ENCODE results near the gene CSAD.
A peak's percentile ranks its signal among the peaks of the same experiment; 100 is the strongest.
"Not testable (repeated sequence)": the region's sequence is repeated elsewhere in the genome, so short reads cannot be mapped to it uniquely, and the experiment has no call there.

Gene CSAD

GRCh38 chr12:53184828-53185227 is 4.1 kb upstream of the CSAD start:
- H3K27me3 Mint-ChIP-seq, result no peaks in the 10 kb centered on the region
- no peak overlapping the region for H3K27ac Mint-ChIP-seq
- H3K4me3 Mint-ChIP-seq, result no peak overlapping the region
- H3K4me1 Mint-ChIP-seq (ENCODE audit: low read depth), result peaks cover 43% of the 10 kb centered on the region
- H3K36me3 Mint-ChIP-seq (ENCODE audit: low read depth), result peaks cover 72% of the 10 kb centered on the region
- H3K9me3 Mint-ChIP-seq, result no peaks in the 10 kb centered on the region

DNA sequence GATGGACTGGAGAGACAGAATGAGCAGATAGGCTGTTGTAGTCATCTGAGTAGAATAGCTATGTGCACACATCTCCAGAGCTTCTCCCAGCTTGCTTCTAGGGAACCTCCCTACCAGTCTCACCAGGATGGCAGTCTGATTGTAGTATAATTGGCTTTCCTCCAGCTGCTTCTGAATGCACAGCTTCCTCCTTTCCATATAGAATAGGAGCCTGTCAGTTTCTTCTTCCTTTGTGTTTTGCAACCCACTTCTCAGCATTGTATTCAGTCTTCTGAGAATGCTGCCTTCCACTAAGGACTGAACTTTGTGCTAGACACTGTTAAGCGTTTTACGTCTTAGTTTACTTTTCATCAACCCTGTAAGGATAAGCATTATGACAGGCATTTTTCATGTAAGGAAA is 2.2 kb upstream of the CSAD start:
- peaks cover 50% of the 10 kb centered on the region for H3K4me1 Mint-ChIP-seq (ENCODE audit: low read depth)
- no peaks in the 10 kb centered on the region for H3K9me3 Mint-ChIP-seq
- H3K4me3 Mint-ChIP-seq, result peak overlapping the region; percentile 85
- peaks cover 59% of the 10 kb centered on the region for H3K36me3 Mint-ChIP-seq (ENCODE audit: low read depth)
- no peaks in the 10 kb centered on the region for H3K27me3 Mint-ChIP-seq
- no peak overlapping the region for H3K27ac Mint-ChIP-seq

DNA sequence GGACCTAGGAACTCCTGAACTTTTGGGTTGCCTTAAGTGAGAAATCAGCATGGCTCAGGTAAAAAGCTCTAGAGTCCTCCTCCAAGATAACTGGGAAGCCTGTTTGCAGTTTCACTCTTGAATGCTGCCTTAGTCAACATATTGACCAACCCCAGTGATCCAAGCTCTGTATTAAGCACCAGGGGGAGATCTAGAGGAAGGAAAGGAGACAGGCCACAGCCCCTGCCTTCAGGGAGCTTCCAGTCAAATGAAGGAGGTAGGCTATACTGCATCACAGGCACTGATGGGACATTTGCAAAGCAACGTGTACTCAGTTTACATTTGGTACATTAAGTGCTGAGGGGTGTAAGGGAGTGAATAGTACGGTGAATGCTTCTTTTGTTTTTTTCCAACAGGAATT is 1.2 kb upstream of the CSAD start:
- Mint-ChIP-seq H3K27ac (peak overlapping the region; percentile 83), H3K4me3 (peak overlapping the region; percentile 85), H3K4me1 (ENCODE audit: low read depth) (peaks cover 50% of the 10 kb centered on the region), H3K9me3 (no peaks in the 10 kb centered on the region), H3K36me3 (ENCODE audit: low read depth) (peaks cover 49% of the 10 kb centered on the region), H3K27me3 (no peaks in the 10 kb centered on the region)

DNA sequence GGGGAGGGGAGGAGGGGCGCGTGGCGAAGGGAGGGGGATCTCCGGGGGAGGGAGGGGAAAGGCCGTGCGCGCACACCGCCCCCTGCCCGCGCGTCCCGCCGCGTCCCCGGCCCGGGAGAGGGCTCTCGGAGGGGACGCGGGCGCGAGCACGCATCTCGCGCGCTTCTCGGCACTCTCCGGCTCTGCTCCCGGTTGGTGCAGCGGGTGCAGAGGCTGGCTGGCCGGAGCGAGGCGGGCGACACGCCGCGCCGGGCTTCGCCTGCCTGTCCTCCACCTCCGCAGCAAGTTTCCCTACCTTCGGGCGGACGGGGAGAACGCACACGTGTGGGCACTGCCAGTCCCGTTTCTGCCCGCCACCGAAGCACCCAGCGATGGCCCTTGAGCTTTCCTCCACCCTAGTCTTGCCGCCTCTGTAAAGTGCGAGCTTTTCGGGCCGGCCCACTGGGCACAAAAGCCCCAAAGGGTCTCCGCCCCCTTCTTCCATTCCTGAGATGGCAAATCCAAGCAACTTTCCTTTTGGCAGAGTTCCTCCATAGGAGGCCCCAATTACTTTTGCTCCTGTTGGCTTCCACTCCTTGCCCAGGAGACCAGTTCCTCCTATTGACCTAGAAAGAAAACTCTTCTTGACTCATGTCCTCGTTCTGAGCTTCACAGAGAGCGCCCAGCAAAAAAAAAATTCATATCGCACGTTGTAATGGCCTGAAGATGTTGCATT is 363 bp upstream of the CSAD start:
- H3K27ac Mint-ChIP-seq, result peak overlapping the region; percentile 83
- H3K4me1 Mint-ChIP-seq (ENCODE audit: low read depth), result peaks cover 50% of the 10 kb centered on the region
- peak overlapping the region; percentile 91 for H3K4me3 Mint-ChIP-seq
- no peaks in the 10 kb centered on the region for H3K27me3 Mint-ChIP-seq
- peaks cover 41% of the 10 kb centered on the region for H3K36me3 Mint-ChIP-seq (ENCODE audit: low read depth)
- H3K9me3 Mint-ChIP-seq, result no peaks in the 10 kb centered on the region

- peak overlapping the region; percentile 95 for H3K27ac Mint-ChIP-seq
- H3K9me3 Mint-ChIP-seq, result no peaks in the 10 kb centered on the region
- H3K4me3 Mint-ChIP-seq, result peak overlapping the region; percentile 91
- H3K27me3 Mint-ChIP-seq, result no peaks in the 10 kb centered on the region
- peaks cover 27% of the 10 kb centered on the region for H3K36me3 Mint-ChIP-seq (ENCODE audit: low read depth)
- H3K4me1 Mint-ChIP-seq (ENCODE audit: low read depth), result peaks cover 54% of the 10 kb centered on the region
Observed at GRCh38 chr12:53179687-53180219, 972 bp downstream of the CSAD start.

- H3K4me1 Mint-ChIP-seq (ENCODE audit: low read depth), result peaks cover 48% of the 10 kb centered on the region
- peak overlapping the region; percentile 95 for H3K27ac Mint-ChIP-seq
- not testable (repeated sequence) for H3K9me3 Mint-ChIP-seq, H3K27me3 Mint-ChIP-seq
- H3K4me3 Mint-ChIP-seq, result peak overlapping the region; percentile 91
- peaks cover 22% of the 10 kb centered on the region for H3K36me3 Mint-ChIP-seq (ENCODE audit: low read depth)
Observed at GRCh38 chr12:53178803-53179202, 1.9 kb downstream of the CSAD start.

DNA sequence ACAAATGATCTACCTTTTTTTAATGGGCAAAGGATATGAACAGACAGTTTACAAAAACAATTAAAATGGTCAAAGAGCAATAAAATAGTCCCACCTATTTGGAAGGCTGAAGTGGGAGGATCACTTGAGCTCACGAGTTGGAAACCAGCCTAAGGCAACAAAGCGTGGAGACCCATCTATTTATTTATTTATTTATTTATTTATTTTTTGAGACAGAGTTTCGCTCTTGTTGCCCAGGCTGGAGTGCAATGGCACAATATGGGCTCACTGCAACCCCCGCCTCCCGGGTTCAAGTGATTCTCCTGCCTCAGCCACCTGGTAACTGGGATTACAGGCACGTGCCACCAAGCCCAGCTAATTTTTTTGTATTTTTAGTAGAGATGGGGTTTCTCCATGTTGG is 3.3 kb downstream of the CSAD start:
- H3K9me3 Mint-ChIP-seq, H3K4me3 Mint-ChIP-seq, H3K27ac Mint-ChIP-seq, H3K27me3 Mint-ChIP-seq: not testable (repeated sequence)
- peaks cover 34% of the 10 kb centered on the region for H3K4me1 Mint-ChIP-seq (ENCODE audit: low read depth)
- peaks cover 12% of the 10 kb centered on the region for H3K36me3 Mint-ChIP-seq (ENCODE audit: low read depth)

DNA sequence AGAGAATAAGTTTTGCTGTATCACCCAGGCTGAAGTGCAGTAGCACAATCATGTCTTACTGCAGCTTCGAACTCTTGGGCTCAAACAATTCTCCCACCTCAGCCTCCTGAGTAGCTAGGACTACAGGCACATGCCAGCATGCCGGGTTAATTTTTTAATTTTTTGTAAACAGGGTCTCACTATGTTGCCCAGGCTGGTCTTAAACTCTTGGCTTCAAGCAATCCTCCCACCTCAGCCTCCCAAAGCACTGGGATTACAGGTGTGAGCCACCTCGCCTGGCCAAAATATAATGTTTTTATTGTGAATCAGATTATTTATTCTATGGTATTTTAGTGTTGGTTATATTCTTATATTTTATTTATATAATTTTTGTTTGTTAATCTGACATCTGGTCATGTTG is 4.0 kb downstream of the CSAD start:
- Mint-ChIP-seq H3K27ac (no peak overlapping the region), H3K9me3 (no peaks in the 10 kb centered on the region), H3K27me3 (no peaks in the 10 kb centered on the region), H3K36me3 (ENCODE audit: low read depth) (peaks cover 8% of the 10 kb centered on the region), H3K4me3 (no peak overlapping the region), H3K4me1 (ENCODE audit: low read depth) (peaks cover 27% of the 10 kb centered on the region)

GRCh38 chr12:53174881-53175491 is 5.7 kb downstream of the CSAD start:
- H3K9me3 Mint-ChIP-seq, result no peaks in the 10 kb centered on the region
- H3K27me3 Mint-ChIP-seq, result no peaks in the 10 kb centered on the region
- peaks cover 18% of the 10 kb centered on the region for H3K4me1 Mint-ChIP-seq (ENCODE audit: low read depth)
- no peak overlapping the region for H3K27ac Mint-ChIP-seq
- H3K36me3 Mint-ChIP-seq (ENCODE audit: low read depth), result peaks cover 4% of the 10 kb centered on the region
- no peak overlapping the region for H3K4me3 Mint-ChIP-seq

DNA sequence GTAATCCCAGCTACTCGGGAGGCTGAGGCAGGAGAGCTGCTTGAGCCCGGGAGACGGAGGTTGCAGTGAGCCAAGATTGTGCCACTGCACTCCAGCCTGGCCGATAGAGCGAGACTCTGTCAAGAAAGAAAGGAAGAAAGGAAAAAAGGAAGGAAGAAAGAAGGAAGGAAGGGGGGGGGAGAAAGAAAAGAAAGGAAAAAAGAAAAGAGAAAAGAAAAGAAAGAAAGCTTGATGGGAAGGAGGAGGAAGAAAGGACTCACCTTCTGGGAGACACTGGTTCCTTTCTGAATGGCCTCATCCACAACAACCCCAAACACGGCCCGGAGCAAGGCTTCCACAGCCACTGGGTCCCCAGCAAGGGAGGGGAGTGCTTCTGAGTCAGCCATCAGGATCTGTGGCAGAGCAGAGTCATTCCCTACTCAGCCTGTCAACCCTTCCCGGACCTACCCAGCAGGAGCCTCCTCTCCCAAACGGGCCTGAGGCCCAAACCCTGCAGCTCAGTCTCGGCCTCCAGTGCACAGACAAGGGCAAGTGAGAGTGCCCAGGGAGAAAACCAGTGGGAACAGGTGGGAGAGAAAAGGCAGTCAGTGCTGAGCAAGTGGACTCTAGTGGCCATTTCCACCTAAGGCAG is 7.5 kb downstream of the CSAD start:
- Mint-ChIP-seq H3K4me1 (ENCODE audit: low read depth) (peaks cover 6% of the 10 kb centered on the region), H3K4me3 (no peak overlapping the region), H3K9me3 (no peaks in the 10 kb centered on the region)

GRCh38 chr12:53172352-53172751 is 8.4 kb downstream of the CSAD start:
- Mint-ChIP-seq H3K9me3 (no peaks in the 10 kb centered on the region), H3K27ac (no peak overlapping the region), H3K4me1 (ENCODE audit: low read depth) (peaks cover 6% of the 10 kb centered on the region), H3K27me3 (no peaks in the 10 kb centered on the region), H3K36me3 (ENCODE audit: low read depth) (peaks cover 4% of the 10 kb centered on the region), H3K4me3 (no peak overlapping the region)

More for the DNA sequence above, 7.5 kb downstream of the CSAD start:
- Mint-ChIP-seq H3K27me3 (no peaks in the 10 kb centered on the region), H3K36me3 (ENCODE audit: low read depth) (peaks cover 4% of the 10 kb centered on the region), H3K27ac (no peak overlapping the region)

- H3K9me3 Mint-ChIP-seq, result no peaks in the 10 kb centered on the region
- H3K4me3 Mint-ChIP-seq, result no peak overlapping the region
- peaks cover 6% of the 10 kb centered on the region for H3K4me1 Mint-ChIP-seq (ENCODE audit: low read depth)
- no peaks in the 10 kb centered on the region for H3K27me3 Mint-ChIP-seq
- H3K36me3 Mint-ChIP-seq (ENCODE audit: low read depth), result peaks cover 4% of the 10 kb centered on the region
- H3K27ac Mint-ChIP-seq, result no peak overlapping the region
Observed at GRCh38 chr12:53171725-53172329, 8.9 kb downstream of the CSAD start.

GRCh38 chr12:53170876-53171724 is 9.6 kb downstream of the CSAD start:
- Mint-ChIP-seq H3K36me3 (ENCODE audit: low read depth) (peaks cover 4% of the 10 kb centered on the region), H3K4me1 (ENCODE audit: low read depth) (peaks cover 6% of the 10 kb centered on the region), H3K27ac (no peak overlapping the region), H3K27me3 (no peaks in the 10 kb centered on the region), H3K4me3 (no peak overlapping the region), H3K9me3 (no peaks in the 10 kb centered on the region)

DNA sequence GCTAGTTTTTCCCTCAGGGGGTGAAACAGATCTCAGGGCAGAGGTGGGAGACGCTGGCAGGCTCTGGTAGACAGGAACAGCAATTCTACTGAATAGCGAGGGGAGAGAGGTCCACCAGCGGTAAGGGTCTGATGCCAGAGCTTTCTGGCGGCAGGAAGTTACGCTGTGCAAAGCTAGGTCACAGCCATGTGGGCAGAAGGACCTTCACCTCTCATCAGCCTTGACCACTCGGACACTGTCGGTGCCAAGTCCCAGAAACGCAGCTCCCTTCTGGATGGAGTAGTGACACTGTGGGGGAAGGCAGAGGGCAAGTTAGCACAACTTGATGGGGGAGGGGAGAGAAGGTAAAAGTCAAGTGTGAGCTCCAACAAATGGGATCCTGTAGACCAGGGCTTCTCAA is 10.5 kb downstream of the CSAD start:
- Mint-ChIP-seq H3K9me3 (no peaks in the 10 kb centered on the region), H3K36me3 (ENCODE audit: low read depth) (peaks cover 4% of the 10 kb centered on the region), H3K4me1 (ENCODE audit: low read depth) (no peaks in the 10 kb centered on the region), H3K27ac (no peak overlapping the region), H3K27me3 (no peaks in the 10 kb centered on the region), H3K4me3 (no peak overlapping the region)
